RWPE1 (cell line): ENCODE data around the gene STEAP3.
A peak's percentile ranks its signal among the peaks of the same experiment; 100 is the strongest.

Experiments used
- CTCF ChIA-PET: fragments of 350-600 bp; sonication (Branson Sonifier 250); formaldehyde crosslinking; extraction: SDS; loops from one replicate; lab custom pipeline; 2021; lab: Yijun Ruan, JAX
- POLR2A ChIA-PET: fragments of 400-600 bp; formaldehyde crosslinking; extraction: SDS; loops from one replicate; lab custom pipeline; 2020; ENCODE audit warnings: antibody characterized with exemption; ENCODE audit not compliant: low non-redundant PET; lab: Yijun Ruan, JAX
- DNase-seq: peaks from one replicate; pipeline ENCODE4 v3.0.0; 2012; ENCODE audit warnings: low spot score
- H3K27ac ChIP-seq: fragments of 450-650 bp; 2 replicates; pipeline ENCODE4 v1.5.1; 2017
- TF ChIP-seq, protein P1 (sequence below): fragments of 450-650 bp; conservative IDR thresholded peaks from 2 replicates; pipeline ENCODE4 v1.5.1; 2017; ENCODE audit warnings: low read depth, mild to moderate bottlenecking

The STEAP3 gene

DNA sequence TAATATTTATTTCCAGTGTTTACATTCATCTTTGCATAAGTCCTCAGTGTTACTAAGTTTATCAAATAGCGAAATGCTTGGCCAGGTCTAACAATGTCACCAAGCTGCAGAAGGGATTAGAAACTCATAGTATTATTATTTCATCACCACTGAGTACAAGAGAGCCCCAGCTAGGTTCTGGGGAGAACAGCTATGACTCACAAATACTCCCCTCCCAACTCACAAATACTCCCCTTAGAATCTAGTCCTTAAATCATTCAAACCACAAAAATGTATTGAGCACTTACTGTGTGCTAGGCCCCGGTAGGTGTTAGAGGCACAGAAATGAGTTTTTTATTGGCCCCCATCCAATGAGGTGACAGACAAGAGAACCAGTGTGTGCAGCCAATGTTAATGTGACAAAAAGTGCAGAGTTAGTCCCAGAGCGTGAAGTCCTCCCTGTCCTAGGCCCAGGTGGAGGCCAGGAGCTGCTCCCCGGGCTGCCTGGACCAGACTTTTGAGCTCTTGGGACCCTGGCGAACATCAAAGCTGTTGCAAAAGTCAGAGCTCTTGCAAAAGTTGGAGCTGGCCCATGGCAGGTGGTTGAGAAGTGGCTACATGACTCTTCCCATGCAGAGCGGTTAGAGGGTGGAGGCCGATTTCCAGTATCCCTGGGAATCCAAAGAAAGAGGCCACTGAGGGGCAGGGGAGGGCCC is 9.8 kb downstream of the STEAP3 start:
- ChIA-PET CTCF (interaction anchor here (1.7 kb wide), 1 partner anchor 31 kb away, joined by 4 read pairs; no protein-coding TSS in a partner anchor), POLR2A (no interaction called here)

GRCh38 chr2:119234021-119235019 is 10.7 kb downstream of the STEAP3 start:
- ChIA-PET POLR2A (no interaction called here), CTCF (interaction anchor here (1.7 kb wide), 1 partner anchor 30 kb away, joined by 4 read pairs; no protein-coding TSS in a partner anchor)
- DNase-seq = no peak
- H3K27ac ChIP-seq = peak overlapping the region; percentile 23; the same call in 1 of the 2 replicates
- TF ChIP-seq, protein P1, sequence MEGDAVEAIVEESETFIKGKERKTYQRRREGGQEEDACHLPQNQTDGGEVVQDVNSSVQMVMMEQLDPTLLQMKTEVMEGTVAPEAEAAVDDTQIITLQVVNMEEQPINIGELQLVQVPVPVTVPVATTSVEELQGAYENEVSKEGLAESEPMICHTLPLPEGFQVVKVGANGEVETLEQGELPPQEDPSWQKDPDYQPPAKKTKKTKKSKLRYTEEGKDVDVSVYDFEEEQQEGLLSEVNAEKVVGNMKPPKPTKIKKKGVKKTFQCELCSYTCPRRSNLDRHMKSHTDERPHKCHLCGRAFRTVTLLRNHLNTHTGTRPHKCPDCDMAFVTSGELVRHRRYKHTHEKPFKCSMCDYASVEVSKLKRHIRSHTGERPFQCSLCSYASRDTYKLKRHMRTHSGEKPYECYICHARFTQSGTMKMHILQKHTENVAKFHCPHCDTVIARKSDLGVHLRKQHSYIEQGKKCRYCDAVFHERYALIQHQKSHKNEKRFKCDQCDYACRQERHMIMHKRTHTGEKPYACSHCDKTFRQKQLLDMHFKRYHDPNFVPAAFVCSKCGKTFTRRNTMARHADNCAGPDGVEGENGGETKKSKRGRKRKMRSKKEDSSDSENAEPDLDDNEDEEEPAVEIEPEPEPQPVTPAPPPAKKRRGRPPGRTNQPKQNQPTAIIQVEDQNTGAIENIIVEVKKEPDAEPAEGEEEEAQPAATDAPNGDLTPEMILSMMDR = no peak

More for the DNA sequence above, 9.8 kb downstream of the STEAP3 start:
- DNase-seq = peak; percentile 47
- H3K27ac ChIP-seq = peak overlapping the region; percentile 23; the same call in 1 of the 2 replicates
- TF ChIP-seq, protein P1 = no peak

DNA sequence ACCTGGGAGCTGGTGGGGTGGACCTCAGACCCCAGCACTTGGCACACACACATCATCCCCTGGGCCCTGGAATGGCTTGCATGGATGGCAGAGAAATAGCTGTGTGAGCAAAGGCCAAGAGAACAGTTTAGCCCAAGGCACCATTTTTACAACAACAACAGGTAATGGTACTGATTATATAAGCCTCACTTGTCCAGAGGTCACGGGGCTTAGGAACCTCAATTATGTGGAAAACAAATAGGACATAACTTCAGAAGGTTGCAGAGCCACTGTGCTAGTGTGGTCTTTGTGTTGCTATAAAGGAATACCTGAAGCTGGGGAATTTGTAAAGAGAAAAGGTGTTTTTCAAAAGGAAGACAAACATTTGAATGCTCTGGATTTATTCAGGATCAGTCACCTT is 13.2 kb downstream of the STEAP3 start:
- POLR2A ChIA-PET = no interaction called here
- CTCF ChIA-PET = no interaction called here
- no peak for DNase-seq
- TF ChIP-seq, protein P1 = no peak
- no peak overlapping the region for H3K27ac ChIP-seq

- peak overlapping the region; percentile 89 for H3K27ac ChIP-seq
- POLR2A ChIA-PET = no interaction called here
- peak; percentile 62 for DNase-seq
- CTCF ChIA-PET = no interaction called here
- TF ChIP-seq, protein P1 = no peak
These were observed 16.9 kb downstream of the STEAP3 start for GRCh38 chr2:119240311-119241204.

DNA sequence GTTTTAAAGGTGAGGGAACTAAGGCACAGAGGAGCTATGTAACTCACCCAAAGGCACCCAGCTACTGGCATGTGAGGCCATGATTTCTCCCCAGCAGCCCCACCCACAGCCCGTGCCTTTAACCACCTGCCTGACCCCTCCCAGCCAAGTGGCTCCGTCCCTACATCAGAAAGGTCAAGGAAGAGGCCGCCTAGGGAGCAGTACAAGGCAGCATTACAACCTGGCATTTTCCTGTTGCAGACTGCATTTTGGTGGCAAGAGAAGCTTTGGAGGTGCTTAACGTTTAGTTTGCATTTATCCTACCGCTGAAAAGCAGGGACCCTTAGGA is 17.5 kb downstream of the STEAP3 start:
- CTCF ChIA-PET = no interaction called here
- H3K27ac ChIP-seq = peak overlapping the region; percentile 89
- TF ChIP-seq, protein P1 = no peak
- DNase-seq = no peak
- POLR2A ChIA-PET = no interaction called here
